DOHH2 (cell line): ENCODE results near the gene ARL8A.

Experiments used
- EZH2phosphoT487 ChIP-seq: fragments of 200-600 bp; sonication (generic); IDR thresholded peaks from 2 replicates; pipeline ENCODE4 v1.6.1; 2017; ENCODE audit warnings: borderline replicate concordance, mild to moderate bottlenecking, antibody characterized with exemption, low read length, moderate library complexity, mixed read lengths
- TF ChIP-seq, protein P1 (sequence below): fragments of 200-600 bp; sonication (generic); IDR thresholded peaks from one replicate; pipeline ENCODE4 v1.5.1; 2014; ENCODE audit warnings: antibody characterized with exemption, mild to moderate bottlenecking, low read depth, low read length; ENCODE audit not compliant: poor library complexity, severe bottlenecking

DNA sequence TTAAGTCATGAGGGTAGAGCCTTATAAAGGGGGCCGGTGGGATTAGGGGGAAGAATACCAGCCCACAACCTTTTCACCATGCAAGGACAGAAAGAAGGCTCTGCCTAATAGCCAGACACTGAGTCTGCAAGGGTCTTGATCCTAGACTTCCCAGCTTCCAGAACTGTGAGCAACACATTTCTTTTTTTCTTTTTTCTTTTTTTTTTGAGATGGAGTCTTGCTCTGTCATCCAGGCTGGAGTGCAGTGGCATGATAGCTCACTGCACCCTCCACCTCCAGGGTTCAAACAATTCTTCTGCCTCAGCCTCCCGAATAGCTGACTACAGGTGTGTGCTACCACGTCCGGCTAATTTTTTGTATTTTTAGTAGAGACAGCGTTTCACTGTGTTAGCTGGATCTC is 1.7 kb upstream of the ARL8A start:
- TF ChIP-seq, protein P1, sequence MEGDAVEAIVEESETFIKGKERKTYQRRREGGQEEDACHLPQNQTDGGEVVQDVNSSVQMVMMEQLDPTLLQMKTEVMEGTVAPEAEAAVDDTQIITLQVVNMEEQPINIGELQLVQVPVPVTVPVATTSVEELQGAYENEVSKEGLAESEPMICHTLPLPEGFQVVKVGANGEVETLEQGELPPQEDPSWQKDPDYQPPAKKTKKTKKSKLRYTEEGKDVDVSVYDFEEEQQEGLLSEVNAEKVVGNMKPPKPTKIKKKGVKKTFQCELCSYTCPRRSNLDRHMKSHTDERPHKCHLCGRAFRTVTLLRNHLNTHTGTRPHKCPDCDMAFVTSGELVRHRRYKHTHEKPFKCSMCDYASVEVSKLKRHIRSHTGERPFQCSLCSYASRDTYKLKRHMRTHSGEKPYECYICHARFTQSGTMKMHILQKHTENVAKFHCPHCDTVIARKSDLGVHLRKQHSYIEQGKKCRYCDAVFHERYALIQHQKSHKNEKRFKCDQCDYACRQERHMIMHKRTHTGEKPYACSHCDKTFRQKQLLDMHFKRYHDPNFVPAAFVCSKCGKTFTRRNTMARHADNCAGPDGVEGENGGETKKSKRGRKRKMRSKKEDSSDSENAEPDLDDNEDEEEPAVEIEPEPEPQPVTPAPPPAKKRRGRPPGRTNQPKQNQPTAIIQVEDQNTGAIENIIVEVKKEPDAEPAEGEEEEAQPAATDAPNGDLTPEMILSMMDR, result no peak
- TF ChIP-seq EZH2phosphoT487, result no peak
